RPMI7951 (cell line): Measurements from ENCODE around the gene TBC1D21. TPM values are rescaled to one million over a fixed set of nuclear protein-coding genes. Genes with fewer than 3 reads are reported as not detected.
A peak's percentile ranks its signal among the peaks of the same experiment; 100 is the strongest.

Experiments
- DNase-seq: peaks from one replicate; pipeline ENCODE4 v3.0.0-alpha.2; 2012; ENCODE audit warnings: low read depth
- total RNA-seq: library from RNA; depleted of rRNA; stranded (reverse); fragments of >200 nt; shearing (Covaris generic); gene quantifications from 2 replicates; pipeline ENCODE4 v1.2.3, GENCODE V29; 2014

The TBC1D21 gene
- total RNA-seq, 1 experiment from 2014 or later, result not detected

DNA sequence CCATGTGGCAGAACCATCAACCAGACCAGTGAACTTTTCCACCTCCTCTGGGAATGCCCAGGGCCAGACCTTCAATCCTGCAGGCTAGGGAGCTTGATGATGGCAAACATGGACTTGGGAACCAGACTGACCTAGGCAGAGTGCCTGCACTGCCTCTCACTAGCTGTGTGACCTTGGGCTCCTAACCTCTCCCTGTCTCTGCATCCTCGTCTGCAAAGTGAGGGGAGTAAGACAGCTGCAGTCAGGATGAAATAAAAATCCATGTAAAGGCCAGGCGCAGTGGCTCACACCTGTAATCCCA is 35.4 kb downstream of the TBC1D21 start:
- no peak for DNase-seq

DNA sequence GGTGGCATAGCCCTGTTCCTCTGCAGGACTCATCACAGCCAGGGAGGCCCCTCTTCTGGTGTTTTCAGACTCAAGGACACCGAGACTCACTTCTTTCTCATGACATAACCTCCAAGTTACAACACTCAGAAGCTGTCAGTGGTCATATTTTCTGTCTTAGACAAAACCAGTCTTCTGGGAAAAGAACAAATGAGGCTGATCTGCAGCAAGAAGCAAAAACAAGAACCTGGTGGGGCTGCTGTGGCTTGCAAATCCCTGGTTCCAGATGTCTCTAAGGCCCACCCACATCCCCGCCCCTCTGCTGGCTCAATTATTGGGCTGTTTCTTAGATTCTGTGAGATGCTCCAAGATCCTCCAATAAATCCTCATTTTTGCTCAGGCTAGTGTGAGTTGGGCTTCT is 36.3 kb downstream of the TBC1D21 start:
- no peak for DNase-seq

DNA sequence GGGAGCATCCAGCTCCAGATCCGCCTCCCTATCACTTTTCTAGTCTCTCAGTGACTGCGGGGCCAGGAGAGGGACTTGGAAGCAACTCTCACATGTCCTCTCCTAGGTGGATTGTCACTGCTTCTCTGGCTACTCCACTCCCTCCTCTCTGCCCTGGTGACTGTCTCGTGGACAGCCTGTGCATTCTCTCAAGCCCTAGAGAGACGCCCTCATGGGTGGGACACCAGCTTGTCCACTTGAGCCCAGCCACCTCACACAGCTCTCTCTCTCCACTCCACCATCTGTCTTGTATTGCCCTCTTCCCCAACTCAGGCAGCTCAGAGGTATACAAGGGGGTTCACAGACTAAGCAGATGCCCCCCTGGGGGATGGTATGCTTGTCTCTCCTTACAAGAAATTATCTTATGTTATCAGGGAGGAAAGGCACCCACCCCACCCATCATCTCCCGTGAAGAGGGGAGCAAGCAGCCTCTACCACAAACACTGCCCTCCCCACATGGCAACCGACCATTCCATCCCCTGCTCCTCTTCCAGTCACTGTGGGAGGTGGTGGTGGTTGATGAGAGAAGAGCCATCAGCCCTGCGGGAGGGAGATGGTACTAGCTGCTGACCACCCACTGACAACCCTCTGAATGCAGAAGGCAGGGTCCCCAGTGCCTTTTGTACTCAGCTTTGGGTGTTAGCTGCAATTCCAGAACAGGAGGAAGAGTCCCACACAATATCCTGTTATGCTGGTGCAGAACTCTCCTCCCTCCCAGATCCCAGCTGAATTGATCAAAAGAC is 37.3 kb downstream of the TBC1D21 start:
- DNase-seq, result no peak

DNA sequence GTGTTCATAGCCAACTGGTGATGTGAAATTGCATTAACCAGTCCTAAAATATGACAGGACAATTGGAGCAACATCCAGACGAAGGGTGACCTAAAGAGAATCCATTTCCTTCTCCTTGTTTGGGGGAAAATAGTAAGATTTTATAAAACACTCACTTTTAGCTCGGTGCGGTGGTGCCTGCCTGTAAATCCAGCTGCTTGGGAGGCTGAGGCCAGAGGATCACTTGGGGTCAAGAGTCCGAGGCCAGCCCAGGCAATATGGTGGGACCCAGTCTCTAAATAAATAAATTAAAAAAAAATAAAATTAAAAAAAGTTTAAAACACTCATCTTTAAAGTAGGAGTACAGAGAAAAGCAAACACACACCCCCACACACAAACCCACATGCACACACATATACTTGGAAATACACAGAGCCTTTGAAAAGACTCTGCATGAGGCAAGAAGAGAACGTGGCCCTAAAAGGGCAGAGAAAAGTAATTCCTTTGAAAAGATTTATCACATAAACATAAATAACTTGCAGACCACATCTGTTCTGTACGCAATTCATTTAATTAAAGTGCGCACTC is 38.7 kb downstream of the TBC1D21 start:
- DNase-seq, result no peak

DNA sequence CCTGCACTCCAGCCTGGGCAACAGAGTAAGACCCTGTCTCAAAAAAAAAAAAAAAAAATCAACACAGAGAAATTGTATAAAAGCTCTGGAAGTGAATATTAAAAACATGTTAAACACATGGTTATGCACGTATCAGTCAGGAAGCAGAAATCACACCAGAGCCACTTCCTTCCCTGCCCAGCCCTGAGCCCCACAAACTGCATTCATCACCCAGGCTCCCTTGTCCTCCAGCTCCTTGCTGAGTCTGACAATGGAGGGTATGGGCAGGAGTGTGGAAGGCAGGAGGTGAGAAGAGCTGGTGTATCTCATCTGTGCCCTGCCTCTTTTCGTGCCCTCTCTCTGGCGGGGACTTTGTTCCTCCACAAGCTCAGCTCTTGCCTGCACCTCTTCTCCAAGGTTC is 40.8 kb downstream of the TBC1D21 start:
- no peak for DNase-seq

DNA sequence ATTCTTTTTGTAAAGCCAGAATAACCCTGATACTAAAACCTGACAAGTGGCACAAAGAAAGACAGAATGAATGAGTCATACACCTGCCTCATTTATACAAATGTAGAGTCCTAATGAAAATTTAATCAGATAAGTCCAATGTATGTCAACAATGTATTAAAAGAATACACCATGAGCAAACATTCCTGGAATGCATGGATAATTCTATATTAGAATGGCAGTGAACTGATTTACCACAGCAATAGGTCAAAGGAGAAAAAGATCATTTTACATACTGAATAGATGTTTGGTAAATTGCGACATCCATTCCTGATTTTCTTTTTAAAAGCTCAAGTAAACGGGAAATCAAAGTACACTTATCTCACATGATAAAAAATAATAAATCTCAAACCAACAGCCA is 41.7 kb downstream of the TBC1D21 start:
- DNase-seq, result no peak

DNA sequence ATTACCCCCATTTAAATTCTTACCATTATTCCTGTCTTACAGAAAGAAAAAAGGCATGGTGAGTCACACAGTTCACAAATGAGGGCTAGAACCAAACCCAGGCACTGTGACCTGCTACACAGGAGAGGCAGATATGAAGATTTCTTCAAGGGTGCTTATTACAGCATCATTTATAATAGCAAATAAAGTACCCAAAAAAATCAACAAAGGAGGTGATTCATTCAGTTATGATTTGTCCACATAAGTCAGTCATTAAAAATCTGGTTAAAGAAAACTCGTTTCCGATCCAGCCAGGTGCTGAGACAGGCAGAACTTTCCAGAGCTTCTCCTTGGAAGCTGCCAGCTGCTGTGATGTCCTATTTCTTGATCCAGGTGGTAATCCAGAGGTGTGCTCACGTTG is 45.4 kb downstream of the TBC1D21 start:
- no peak for DNase-seq

DNA sequence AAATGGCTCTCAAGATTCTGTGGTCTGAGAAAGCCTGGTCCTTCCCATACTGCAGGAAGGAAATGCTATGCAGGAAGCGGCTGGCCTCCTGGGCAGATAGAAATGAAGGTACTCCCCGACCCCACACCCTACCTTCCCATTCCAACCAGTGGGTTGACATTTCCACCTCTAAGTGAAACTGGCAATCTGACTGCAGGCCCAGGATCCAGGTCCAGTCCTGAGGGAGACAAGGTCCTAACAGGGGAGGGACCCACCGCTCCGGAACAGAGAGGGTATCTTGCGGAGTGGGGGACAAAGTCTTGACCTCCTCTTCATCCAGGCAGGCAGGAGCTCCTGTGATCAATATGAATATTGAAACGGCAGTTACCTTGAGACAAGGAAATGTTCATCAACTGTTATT is 46.3 kb downstream of the TBC1D21 start:
- no peak for DNase-seq

DNA sequence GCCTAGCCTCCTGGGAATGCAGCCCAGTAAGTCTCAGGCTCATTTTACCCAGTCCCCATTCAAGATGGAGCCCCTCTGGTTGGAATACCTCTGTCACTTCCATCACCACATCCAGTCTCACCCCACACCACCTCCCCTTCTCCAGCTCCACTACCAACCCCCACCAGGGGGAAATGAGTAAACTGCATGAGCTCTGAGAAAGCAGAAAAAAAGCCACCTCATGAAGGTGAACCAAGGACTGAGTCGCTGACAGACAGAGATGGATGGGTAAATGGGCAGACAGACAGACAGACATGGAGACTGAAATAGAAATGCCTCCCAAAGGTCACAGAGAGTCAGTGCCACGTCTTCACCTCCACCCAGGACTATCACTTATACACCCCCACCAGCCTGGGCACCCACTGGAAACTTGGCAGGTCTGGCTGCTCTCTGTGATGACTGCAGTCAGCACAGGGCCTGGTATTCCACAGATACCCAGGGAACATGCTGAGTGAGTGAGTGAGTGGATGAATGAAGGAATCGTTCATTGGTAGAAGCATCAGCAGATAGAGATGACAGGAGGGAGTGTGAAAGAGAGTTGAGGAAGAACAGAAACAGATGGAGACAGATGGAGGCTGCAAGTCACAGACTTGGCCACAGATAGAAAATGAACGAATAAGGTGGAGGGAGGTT is 48.0 kb downstream of the TBC1D21 start:
- DNase-seq, result no peak

DNA sequence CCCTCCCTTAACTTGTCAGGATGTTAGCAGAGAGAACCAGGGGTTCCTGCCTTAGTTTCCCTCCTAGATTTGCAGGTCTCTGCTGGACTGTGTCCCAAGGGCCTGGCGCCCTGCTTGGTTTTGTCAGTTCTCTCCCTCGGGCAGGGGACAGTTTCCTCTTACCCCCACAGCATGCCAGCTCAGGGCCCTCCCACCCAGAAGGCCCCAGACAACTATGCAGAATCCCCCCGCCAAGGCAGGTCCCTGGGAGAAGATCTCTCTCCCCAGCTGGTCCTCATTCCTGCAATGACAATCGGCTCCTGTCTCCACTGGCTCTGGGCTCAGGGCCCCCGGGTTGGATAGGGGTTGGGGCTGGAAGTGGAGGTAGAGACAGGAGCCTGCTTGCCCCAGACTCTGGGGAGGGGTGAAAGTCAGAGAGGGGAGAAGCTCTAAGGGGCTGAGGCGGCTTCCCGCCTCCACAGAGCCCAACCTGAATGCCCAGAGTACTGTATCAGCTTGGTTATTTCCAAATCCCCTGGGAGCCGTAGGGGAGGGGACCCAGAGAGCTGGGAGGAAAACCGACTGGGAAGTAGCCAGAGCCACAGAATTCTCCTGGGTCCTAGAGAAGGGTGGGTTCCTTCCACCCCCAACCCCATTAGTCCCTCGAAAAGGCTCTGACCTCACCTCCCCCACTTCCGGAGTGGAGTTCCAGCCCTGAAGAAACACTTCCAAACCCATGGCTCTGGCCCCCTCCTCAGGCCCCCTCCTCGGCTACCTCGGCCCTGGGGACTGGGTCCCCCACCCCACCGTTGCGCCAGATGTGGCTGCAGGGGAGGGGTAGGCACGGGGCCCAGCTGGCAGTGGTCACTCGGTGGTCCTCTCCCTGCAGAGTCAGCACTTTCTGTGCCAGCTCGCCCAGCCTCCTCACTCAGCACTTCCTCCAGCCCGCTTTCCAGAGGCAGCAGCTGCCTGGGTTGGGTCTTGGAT is 49.1 kb downstream of the TBC1D21 start:
- peak; percentile 39 for DNase-seq

DNA sequence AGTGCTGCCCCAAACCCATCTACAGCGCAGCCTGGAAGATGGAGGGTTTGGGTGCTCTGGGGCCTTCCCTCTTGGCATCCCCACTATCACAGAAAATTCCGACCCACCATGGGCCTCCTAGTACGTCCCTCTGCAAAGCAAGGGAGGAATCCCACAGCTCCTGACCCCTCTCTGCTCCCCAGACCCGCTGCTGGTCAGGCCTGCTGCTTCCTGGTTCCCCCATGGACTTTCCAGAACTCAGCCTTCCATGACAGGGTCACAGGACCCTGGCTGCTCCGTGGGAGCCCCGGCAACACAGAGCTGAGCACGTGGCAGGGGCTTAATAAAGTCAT is 49.8 kb downstream of the TBC1D21 start:
- no peak for DNase-seq

DNA sequence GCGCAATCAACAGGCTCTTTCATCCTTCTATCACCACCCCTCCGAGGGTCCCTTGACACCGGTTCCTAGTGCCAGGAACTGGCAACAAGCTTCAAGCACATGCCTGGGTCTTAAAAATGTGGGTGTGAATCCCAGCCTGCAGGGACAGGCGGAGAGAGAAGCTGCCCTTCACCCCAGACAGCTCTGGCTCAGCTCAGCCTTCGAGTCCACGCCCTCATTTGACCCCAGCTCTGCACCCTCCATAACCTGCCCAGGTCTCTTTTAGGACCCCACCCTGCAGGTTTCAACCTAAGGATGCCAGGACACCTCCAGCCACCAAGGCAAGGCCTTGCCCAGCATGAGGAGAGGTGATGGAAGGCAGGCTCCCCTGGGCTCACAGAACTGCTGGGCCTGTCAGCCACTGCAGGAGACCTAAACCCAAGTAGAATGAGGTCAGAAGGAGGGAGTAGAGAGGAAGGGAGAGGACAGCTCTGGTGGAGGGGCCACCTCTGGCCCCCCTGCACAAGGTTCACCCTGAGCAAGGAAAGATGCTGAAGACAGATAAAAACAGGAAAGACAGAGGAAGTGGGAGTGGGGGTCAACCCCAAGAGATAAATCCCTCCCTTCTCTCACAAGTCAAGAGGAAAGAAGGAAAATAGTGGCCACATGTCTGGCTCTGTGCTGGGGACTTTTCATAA is 50.3 kb downstream of the TBC1D21 start:
- DNase-seq, result no peak

DNA sequence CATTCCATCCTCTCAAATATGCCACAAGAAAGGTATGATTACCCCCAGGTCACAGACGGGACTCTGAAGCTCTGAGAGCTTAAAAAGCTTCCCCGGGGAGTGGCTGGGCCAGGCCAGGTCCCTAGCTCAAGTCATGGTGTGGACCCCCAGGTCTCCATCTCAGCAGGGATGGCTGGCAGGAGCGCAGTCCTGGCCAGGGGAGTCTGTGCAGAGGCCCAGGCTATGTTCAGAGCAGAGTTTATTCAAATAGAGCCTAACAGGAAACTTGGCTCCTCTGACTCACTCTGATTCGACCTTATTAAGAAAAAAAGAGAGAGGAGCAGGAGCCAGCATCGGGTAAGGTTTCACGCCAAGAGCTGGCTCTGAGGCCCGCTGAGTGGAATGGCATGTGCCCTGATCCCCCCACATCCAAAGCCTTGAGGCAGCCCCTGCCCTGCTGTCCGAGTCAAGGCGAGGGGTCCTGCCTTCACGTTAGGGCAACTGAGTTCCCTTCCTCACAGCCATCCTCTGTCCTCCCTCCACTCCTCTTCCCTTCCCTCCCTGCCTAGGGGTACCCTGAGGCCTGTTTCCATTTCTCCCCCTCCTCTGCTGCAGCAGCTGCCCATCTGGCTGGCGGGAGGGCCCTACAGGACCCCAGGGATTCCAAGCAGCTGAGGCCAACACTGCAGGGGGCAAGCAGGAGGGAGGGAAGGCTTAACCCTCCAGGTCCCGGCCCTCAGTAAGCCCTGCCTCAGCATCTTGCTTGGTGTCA is 51.0 kb downstream of the TBC1D21 start:
- DNase-seq, result peak; percentile 88

DNA sequence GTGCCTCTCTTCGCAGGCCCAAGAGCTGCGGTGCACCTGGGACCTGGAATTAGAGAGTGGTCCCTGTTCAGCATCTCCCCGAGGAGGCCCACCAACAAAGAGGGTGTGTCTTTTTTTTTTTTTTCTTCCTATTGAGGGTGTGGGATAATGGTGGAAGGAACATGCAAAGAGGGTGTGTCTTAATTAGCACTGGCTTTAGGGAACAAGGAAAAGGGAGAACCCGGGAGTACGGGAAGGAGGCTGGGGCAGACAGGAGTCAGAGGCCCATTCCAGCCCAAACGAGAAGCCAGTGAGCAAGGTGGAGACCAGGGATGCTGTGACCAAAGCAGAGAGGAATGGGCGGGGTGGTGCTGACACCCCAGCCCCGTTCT is 52.5 kb downstream of the TBC1D21 start:
- no peak for DNase-seq

DNA sequence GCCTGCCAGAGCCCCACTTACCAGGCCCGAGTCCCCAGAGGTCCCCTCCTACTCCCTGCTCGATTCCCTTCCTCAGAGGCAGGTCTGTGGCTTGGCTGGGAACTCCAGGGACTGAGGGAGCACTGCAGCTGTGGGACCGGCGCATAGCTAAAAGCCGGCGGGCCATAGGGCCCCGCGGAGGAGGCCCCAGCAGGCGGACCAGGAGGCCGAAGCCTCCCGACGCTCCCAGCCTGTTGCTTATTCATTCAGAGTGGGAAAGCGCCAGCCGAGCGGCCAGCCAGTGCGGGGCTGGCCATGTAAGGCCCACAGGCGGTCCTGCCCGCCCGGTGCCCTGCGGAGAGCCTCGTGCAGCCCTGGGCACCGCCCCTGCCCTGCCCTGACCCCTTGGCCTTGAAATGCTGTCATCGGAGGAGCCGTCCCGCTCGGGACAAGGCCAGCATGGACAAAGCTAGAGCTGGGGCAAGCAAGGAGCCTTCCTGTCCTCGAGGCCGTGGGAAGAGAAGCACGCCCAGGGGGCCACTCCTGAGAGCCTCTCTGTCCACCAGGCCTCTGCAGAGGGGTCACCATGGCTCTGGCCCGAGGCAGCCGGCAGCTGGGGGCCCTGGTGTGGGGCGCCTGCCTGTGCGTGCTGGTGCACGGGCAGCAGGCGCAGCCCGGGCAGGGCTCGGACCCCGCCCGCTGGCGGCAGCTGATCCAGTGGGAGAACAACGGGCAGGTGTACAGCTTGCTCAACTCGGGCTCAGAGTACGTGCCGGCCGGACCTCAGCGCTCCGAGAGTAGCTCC is 53.0 kb downstream of the TBC1D21 start, which contains the start of gene LOXL1:
TSS of gene LOXL1 (plus strand) at position 244 of the 784 bp plus-strand sequence. CDS start at position 566, 322 bp downstream.
- DNase-seq, result peak; percentile 88

DNA sequence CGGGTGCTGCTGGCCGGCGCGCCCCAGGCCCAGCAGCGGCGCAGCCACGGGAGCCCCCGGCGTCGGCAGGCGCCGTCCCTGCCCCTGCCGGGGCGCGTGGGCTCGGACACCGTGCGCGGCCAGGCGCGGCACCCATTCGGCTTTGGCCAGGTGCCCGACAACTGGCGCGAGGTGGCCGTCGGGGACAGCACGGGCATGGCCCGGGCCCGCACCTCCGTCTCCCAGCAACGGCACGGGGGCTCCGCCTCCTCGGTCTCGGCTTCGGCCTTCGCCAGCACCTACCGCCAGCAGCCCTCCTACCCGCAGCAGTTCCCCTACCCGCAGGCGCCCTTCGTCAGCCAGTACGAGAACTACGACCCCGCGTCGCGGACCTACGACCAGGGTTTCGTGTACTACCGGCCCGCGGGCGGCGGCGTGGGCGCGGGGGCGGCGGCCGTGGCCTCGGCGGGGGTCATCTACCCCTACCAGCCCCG is 53.7 kb downstream of the TBC1D21 start:
- DNase-seq, result peak; percentile 41

DNA sequence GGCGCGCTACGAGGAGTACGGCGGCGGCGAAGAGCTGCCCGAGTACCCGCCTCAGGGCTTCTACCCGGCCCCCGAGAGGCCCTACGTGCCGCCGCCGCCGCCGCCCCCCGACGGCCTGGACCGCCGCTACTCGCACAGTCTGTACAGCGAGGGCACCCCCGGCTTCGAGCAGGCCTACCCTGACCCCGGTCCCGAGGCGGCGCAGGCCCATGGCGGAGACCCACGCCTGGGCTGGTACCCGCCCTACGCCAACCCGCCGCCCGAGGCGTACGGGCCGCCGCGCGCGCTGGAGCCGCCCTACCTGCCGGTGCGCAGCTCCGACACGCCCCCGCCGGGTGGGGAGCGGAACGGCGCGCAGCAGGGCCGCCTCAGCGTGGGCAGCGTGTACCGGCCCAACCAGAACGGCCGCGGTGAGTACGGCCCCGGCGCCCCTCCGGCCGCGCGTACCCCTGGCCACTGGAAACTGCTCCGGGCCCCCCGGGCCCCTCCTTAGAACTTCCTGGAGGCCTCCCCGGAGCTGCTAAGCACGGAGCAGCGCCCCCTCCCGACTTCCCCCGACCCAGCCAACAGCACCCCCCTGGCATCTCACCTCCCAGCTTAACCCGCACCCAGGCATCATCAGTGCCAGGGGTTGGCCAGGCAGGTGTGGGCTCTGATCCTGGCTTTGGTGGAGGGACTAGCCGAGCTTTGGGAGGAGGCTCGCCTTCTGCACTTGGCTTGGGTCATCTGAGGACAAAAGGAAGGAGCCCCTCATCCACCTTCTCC is 54.3 kb downstream of the TBC1D21 start:
- peak; percentile 39 for DNase-seq

DNA sequence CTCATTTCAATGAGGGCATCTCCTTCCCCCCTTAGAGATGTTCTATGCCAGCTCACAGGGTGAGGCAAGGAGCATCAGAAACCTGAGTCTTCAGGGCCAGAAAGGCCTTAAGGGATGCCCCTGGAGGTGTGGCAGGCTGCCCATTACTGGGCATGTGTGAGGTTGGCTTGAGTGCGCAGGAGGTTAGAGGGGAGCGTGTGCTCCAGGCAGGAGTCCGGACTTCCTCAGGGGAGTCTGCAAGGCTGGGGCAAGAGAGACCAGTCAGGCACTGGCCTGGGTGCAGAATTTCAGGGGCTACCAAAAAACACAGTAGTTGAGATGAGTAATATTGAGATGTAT is 54.8 kb downstream of the TBC1D21 start:
- DNase-seq, result no peak

DNA sequence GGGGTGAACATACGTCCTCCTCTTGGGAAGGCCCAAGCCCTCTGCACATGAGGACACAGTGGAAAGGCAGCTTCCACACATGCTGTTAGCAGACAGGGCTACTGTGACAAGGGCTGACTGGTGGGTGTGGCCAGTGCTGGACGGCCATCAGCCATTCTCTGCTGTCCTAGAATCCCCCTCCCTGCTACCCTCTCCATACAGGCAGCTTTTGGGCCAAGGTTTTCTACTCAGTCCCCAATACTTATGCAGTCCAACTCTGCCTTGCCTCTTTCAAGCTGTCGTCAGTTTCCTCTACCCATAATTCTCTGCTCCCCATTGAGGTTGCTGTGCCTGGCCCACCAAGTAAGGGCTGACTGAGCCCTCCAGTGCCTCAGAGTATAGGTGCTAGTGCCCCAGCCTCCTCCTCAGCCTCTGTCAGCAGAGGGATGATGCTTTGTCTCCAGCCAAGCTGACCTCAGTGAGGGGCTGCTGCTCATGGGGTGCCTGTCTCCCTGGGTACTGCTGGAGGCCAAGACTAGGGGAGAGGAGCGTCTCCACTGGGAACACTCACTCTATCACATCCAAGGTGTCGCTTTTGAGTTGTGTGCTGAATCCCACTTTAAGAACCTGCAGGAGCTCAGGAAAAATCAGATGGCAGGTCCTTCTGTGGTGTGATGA is 55.7 kb downstream of the TBC1D21 start:
- peak; percentile 31 for DNase-seq
